Measurements from ENCODE around the gene RXFP1. TPM values are rescaled to one million over a fixed set of nuclear protein-coding genes. Genes with fewer than 3 reads are reported as not detected.

The RXFP1 gene
- total and polyA plus RNA-seq, 2 experiments from 2014 or later: not detected

- TF ChIP-seq CTCF (IDR thresholded peaks at IDR 0.05; ENCODE audit: low read depth, low read length): no peak
- no peaks in the 10 kb centered on the region for H3K9me3 ChIP-seq (ENCODE audit: low read depth)
Observed at GRCh38 chr4:158676076-158676475, 154.4 kb downstream of the RXFP1 start.

DNA sequence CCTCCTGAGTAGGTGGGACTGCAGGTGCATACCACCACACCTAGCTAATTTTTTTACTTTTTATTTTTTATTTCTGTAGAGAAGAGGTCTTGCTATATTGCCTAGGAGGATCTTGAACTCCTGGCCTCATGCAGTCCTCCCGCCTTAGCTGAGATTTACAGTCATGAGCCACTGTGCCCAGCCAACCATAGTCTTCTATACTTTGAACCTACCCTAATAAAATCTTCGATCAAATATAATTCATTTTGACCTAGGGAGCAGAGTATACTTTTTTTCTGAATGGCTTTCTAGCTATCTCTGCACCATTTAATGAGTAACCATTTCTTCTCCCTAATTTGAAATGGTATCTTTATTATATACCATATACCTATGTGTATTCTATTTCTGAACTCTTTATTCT, 157.1 kb downstream of the RXFP1 start:
- no peak overlapping the region for H3K27ac ChIP-seq
- no peaks in the 10 kb centered on the region for H3K4me1 ChIP-seq (ENCODE audit: low read depth)
- no peaks in the 10 kb centered on the region for H3K36me3 ChIP-seq
- no peaks in the 10 kb centered on the region for H3K27me3 ChIP-seq
- no peaks in the 10 kb centered on the region for H3K9me3 ChIP-seq (ENCODE audit: low read depth)
- no peak for DNase-seq (ENCODE audit: low read depth in 1 of 2, low spot score in 1 of 2)
- no peak for TF ChIP-seq CTCF (IDR thresholded peaks at IDR 0.05; ENCODE audit: low read depth, low read length)
- H3K4me3 ChIP-seq: no peak overlapping the region

More at GRCh38 chr4:158676076-158676475, 154.4 kb downstream of the RXFP1 start:
- H3K27me3 ChIP-seq: no peaks in the 10 kb centered on the region
- no peaks in the 10 kb centered on the region for H3K36me3 ChIP-seq
- no peak overlapping the region for H3K4me3 ChIP-seq
- H3K4me1 ChIP-seq (ENCODE audit: low read depth): peaks cover 5% of the 10 kb centered on the region
- DNase-seq (ENCODE audit: low read depth in 1 of 2, low spot score in 1 of 2): no peak
- H3K27ac ChIP-seq: no peak overlapping the region

- TF ChIP-seq CTCF (IDR thresholded peaks at IDR 0.05; ENCODE audit: low read depth, low read length): no peak
- Histone ChIP-seq H3K4me3 (no peak overlapping the region), H3K4me1 (ENCODE audit: low read depth) (no peaks in the 10 kb centered on the region), H3K27me3 (no peaks in the 10 kb centered on the region), H3K27ac (no peak overlapping the region), H3K9me3 (ENCODE audit: low read depth) (no peaks in the 10 kb centered on the region), H3K36me3 (no peaks in the 10 kb centered on the region)
- no peak for DNase-seq (ENCODE audit: low read depth in 1 of 2, low spot score in 1 of 2)
Observed at GRCh38 chr4:158681629-158682028, 159.9 kb downstream of the RXFP1 start.

GRCh38 chr4:158682066-158682465, 160.4 kb downstream of the RXFP1 start:
- DNase-seq (ENCODE audit: low read depth in 1 of 2, low spot score in 1 of 2): no peak
- TF ChIP-seq CTCF (IDR thresholded peaks at IDR 0.05; ENCODE audit: low read depth, low read length): no peak
- Histone ChIP-seq H3K4me3 (no peak overlapping the region), H3K36me3 (no peaks in the 10 kb centered on the region), H3K27ac (no peak overlapping the region), H3K27me3 (no peaks in the 10 kb centered on the region), H3K4me1 (ENCODE audit: low read depth) (no peaks in the 10 kb centered on the region), H3K9me3 (ENCODE audit: low read depth) (no peaks in the 10 kb centered on the region)

DNA sequence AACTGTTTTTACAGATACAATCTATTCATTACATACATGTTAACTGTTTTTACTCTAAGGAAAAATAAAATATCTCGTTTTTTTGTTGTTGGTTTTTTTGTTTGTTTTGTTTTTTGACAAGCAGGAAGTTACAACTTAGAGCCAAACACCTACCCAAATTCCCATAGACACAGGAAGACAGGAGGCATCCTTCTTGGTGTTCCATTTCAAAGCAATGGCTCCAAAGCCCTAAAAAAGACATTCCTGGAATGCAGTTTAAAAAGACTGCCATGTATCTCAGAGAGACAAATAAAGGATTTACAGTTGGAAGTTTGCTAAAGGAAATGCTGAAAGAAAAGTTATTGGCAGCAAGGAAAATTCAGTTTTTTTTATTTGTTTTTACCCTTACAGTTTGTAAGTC, 167.1 kb downstream of the RXFP1 start:
- no peak for TF ChIP-seq CTCF (IDR thresholded peaks at IDR 0.05; ENCODE audit: low read depth, low read length)
- Histone ChIP-seq H3K27ac (no peak overlapping the region), H3K36me3 (no peaks in the 10 kb centered on the region), H3K9me3 (ENCODE audit: low read depth) (no peaks in the 10 kb centered on the region), H3K27me3 (no peaks in the 10 kb centered on the region), H3K4me1 (ENCODE audit: low read depth) (peaks cover 3% of the 10 kb centered on the region), H3K4me3 (no peak overlapping the region)
- no peak for DNase-seq (ENCODE audit: low read depth in 1 of 2, low spot score in 1 of 2)

Other genes with a start within 250 kb of the RXFP1 start
- gene C4orf46, start 150.0 kb downstream of the RXFP1 start, total RNA-seq: 6.9 and 8.8 TPM in 2 replicates
- 9.5 and 17.5 TPM in 2 replicates for gene C4orf46, start 150.0 kb downstream of the RXFP1 start, polyA plus RNA-seq
- 15.6 and 17.2 TPM in 2 replicates for gene ETFDH, start 150.4 kb downstream of the RXFP1 start, total RNA-seq
- gene ETFDH, start 150.4 kb downstream of the RXFP1 start, polyA plus RNA-seq: 21.7 and 24.9 TPM in 2 replicates
- 30.7 and 36.0 TPM in 2 replicates for gene PPID, start 201.5 kb downstream of the RXFP1 start, total RNA-seq
- gene PPID, start 201.5 kb downstream of the RXFP1 start, polyA plus RNA-seq: 68.1 and 73.9 TPM in 2 replicates
- 45.1 and 74.4 TPM in 2 replicates for gene FNIP2, start 247.1 kb downstream of the RXFP1 start, total RNA-seq
- 29.9 and 60.1 TPM in 2 replicates for gene FNIP2, start 247.1 kb downstream of the RXFP1 start, polyA plus RNA-seq

All from cardiac muscle cell (in vitro differentiated cells and primary cell).